ENCODE results near the gene IRF2. TPM values are rescaled to one million over a fixed set of nuclear protein-coding genes. Genes with fewer than 3 reads are reported as not detected.

IRF2 gene
- total RNA-seq, 4 donors from 2014 or later = 23.7 to 36.8 (median 30.4) TPM

GRCh38 chr4:184451726-184452125 lies 22.6 kb downstream of the IRF2 start:
- Histone ChIP-seq H3K27ac (peak overlapping the region in 2 of 4 donors; percentile 24 to 25), H3K4me3 (no peak overlapping the region), H3K27me3 (no peaks in the 10 kb centered on the region), H3K4me1 (peaks cover 0 to 81% (median 59%) of the 10 kb centered on the region in 4 donors), H3K36me3 (peaks cover 0 to under 1% (median 0%) of the 10 kb centered on the region in 3 donors), H3K9me3 (no peaks in the 10 kb centered on the region)
- TF ChIP-seq POLR2A (IDR thresholded peaks at IDR 0.05) (no peak), CTCF (IDR thresholded peaks at IDR 0.05) (no peak), EP300 (IDR thresholded peaks at IDR 0.05) (no peak)
- DNase-seq (ENCODE audit: low spot score in 2 of 2) = no peak

- TF ChIP-seq CTCF (IDR thresholded peaks at IDR 0.05) (no peak), POLR2A (IDR thresholded peaks at IDR 0.05) (no peak)
- Histone ChIP-seq H3K36me3 (no peaks in the 10 kb centered on the region), H3K9me3 (no peaks in the 10 kb centered on the region), H3K4me3 (no peak overlapping the region), H3K27ac (peak overlapping the region in 1 of 4 donors; percentile 25), H3K27me3 (no peaks in the 10 kb centered on the region), H3K4me1 (peaks cover 0 to 89% (median 59%) of the 10 kb centered on the region in 4 donors)
- WGBS, 2 donors = 40 to 53% methylated on average over 8 of the region's 8 CpGs
- no peak for DNase-seq (ENCODE audit: low spot score in 2 of 2)
Observed at GRCh38 chr4:184450743-184451535, 23.4 kb downstream of the IRF2 start.

- H3K4me3 ChIP-seq = no peak overlapping the region
- no peak for TF ChIP-seq POLR2A (IDR thresholded peaks at IDR 0.05)
- peak in 1 of 2 donors; percentile 30 for TF ChIP-seq EP300 (IDR thresholded peaks at IDR 0.05)
- no peak for TF ChIP-seq CTCF (IDR thresholded peaks at IDR 0.05)
- no peaks in the 10 kb centered on the region for H3K9me3 ChIP-seq
- H3K27ac ChIP-seq = peak overlapping the region in 3 of 4 donors; percentile 79 to 90 (median 83)
- H3K4me1 ChIP-seq = peaks cover 0 to 98% (median 61%) of the 10 kb centered on the region in 4 donors
- DNase-seq (ENCODE audit: low spot score in 2 of 2) = no peak
- WGBS, 2 donors = 7 to 26% methylated on average over 5 of the region's 5 CpGs
- no peaks in the 10 kb centered on the region for H3K36me3 ChIP-seq
- no peaks in the 10 kb centered on the region for H3K27me3 ChIP-seq
Observed at GRCh38 chr4:184450045-184450444, 24.3 kb downstream of the IRF2 start.

- Histone ChIP-seq H3K9me3 (no peaks in the 10 kb centered on the region), H3K27ac (peak overlapping the region in 3 of 4 donors; percentile 79 to 90 (median 83)), H3K4me3 (peak overlapping the region; percentile 4 to 46 (median 28)), H3K4me1 (peaks cover 0 to 99% (median 61%) of the 10 kb centered on the region in 4 donors), H3K27me3 (no peaks in the 10 kb centered on the region), H3K36me3 (no peaks in the 10 kb centered on the region)
- WGBS, 2 donors = 22 to 24% methylated on average over 10 of the region's 10 CpGs
- DNase-seq (ENCODE audit: low spot score in 2 of 2) = peak in 1 of 2 donors; percentile 60
- TF ChIP-seq EP300 (IDR thresholded peaks at IDR 0.05) (peak in 1 of 2 donors; percentile 55), CTCF (IDR thresholded peaks at IDR 0.05) (no peak), POLR2A (IDR thresholded peaks at IDR 0.05) (no peak)
Observed at GRCh38 chr4:184448821-184449220, 25.5 kb downstream of the IRF2 start.

GRCh38 chr4:184448141-184448540 lies 26.2 kb downstream of the IRF2 start:
- Histone ChIP-seq H3K4me1 (peaks cover 0 to 99% (median 54%) of the 10 kb centered on the region in 4 donors), H3K36me3 (no peaks in the 10 kb centered on the region), H3K9me3 (no peaks in the 10 kb centered on the region), H3K27me3 (no peaks in the 10 kb centered on the region), H3K4me3 (peak overlapping the region in 3 of 4 donors; percentile 6 to 46 (median 28)), H3K27ac (peak overlapping the region in 3 of 4 donors; percentile 79 to 90 (median 83))
- TF ChIP-seq CTCF (IDR thresholded peaks at IDR 0.05) (no peak), EP300 (IDR thresholded peaks at IDR 0.05) (no peak), POLR2A (IDR thresholded peaks at IDR 0.05) (no peak)
- 61 to 70% methylated on average over 11 of the region's 11 CpGs for WGBS, 2 donors
- no peak for DNase-seq (ENCODE audit: low spot score in 2 of 2)
